ENCODE data around the gene PLCZ1. TPM values are rescaled to one million over a fixed set of nuclear protein-coding genes. Genes with fewer than 3 reads are reported as not detected.

Gene PLCZ1
- total and polyA plus RNA-seq, 2 experiments from 2014 or later, result not detected

- TF ChIP-seq ZNF462 (CRISPR knock-in tag; IDR thresholded peaks at IDR 0.05) (no peak), NANOG (IDR thresholded peaks at IDR 0.05; ENCODE audit: borderline replicate concordance) (no peak), REST (IDR thresholded peaks at IDR 0.05; ENCODE audit: unreplicated experiment) (no peak), STAT1 (IDR thresholded peaks at IDR 0.05; ENCODE audit: unreplicated experiment) (no peak), EZH2phosphoT487 (IDR thresholded peaks at IDR 0.05; ENCODE audit: unreplicated experiment) (no peak), JUNB (IDR thresholded peaks at IDR 0.05; ENCODE audit: unreplicated experiment) (no peak)
These were observed 17.5 kb upstream of the PLCZ1 start (continued) for GRCh38 chr12:18755341-18755740.

All from GM23338 (cell line).